Neural crest cell (in vitro differentiated cells): ENCODE results near the gene RAB6C. TPM values are rescaled to one million over a fixed set of nuclear protein-coding genes. Genes with fewer than 3 reads are reported as not detected.
"Not testable (repeated sequence)": the region's sequence is repeated elsewhere in the genome, so short reads cannot be mapped to it uniquely, and the experiment has no call there.

Experiments used
- DNase-seq: peaks from one replicate; pipeline ENCODE4 v3.0.0; 2021; ENCODE audit warnings: low read depth, mixed read lengths, low spot score
- H3K27ac Mint-ChIP-seq: one replicate; pipeline ENCODE4 v1.8.0; 2021; ENCODE audit warnings: mild to moderate bottlenecking, mixed read lengths; ENCODE audit not compliant: unreplicated experiment
- H3K27me3 Mint-ChIP-seq: 2 replicates; pipeline ENCODE4 v1.8.0; 2021; ENCODE audit warnings: low read depth, mild to moderate bottlenecking, mixed read lengths
- H3K36me3 Mint-ChIP-seq: 2 replicates; pipeline ENCODE4 v1.8.0; 2021; ENCODE audit warnings: low read depth, mild to moderate bottlenecking, mixed read lengths
- H3K4me1 Mint-ChIP-seq: 2 replicates; pipeline ENCODE4 v1.8.0; 2021; ENCODE audit warnings: mixed read lengths
- H3K4me3 Mint-ChIP-seq: one replicate; pipeline ENCODE4 v1.8.0; 2021; ENCODE audit warnings: mild to moderate bottlenecking, mixed read lengths
- H3K9me3 Mint-ChIP-seq: 2 replicates; pipeline ENCODE4 v1.8.0; 2021; ENCODE audit warnings: mixed read lengths
- long read RNA-seq: library from polyadenylated mRNA; unstranded; transcript quantifications from one replicate; pipeline ENCODE4 v2.0.0, GENCODE V29; 2020
- total RNA-seq: library from RNA; stranded (reverse); gene quantifications from 2 replicates; pipeline ENCODE4 v1.2.1, GENCODE V29; 2021
- TF ChIP-seq, protein P1 (sequence below): fragments of 200-600 bp; sonication (generic); conservative IDR thresholded peaks from 2 replicates; pipeline ENCODE4 v1.5.0; 2021; ENCODE audit warnings: antibody characterized with exemption, mild to moderate bottlenecking

RAB6C gene
- total RNA-seq: 0.16 TPM in 1 of 2 replicates, not detected in the other
- long read RNA-seq: 0 reads

- peak; percentile 43 for DNase-seq
- peaks cover 91% of the 10 kb centered on the region for H3K27me3 Mint-ChIP-seq
- H3K36me3 Mint-ChIP-seq, H3K4me1 Mint-ChIP-seq, H3K27ac Mint-ChIP-seq, H3K9me3 Mint-ChIP-seq: not testable (repeated sequence)
- peak within 1 kb of the TSS; percentile 82 for H3K4me3 Mint-ChIP-seq
Measured at GRCh38 chr2:129979629-129980155, at the start of gene RAB6C. TSS of gene RAB6C (plus strand) at chr2:129979666. CDS start at chr2:129980116, 450 bp downstream.

DNA sequence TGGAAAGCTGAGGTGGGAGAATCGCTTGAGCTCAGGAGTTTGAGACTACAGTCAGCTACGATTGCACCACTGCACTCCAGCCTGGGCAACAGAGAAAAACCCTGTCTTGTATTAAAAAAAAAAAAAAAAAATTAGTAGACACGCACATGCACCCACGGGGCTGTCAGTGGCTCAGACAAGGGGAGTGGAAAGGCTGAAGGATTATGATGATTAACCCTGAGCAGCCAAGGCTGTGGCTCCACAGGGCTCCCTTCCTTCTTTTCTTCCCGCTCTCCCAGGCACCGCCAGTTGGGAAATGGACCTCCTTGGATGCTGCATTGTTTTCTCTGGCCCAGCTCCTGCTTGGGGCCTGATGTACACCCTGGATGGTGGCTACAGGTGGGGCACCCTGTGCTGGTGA, 49.0 kb upstream of the RAB6C start:
- Mint-ChIP-seq H3K36me3 (no peaks in the 10 kb centered on the region), H3K27ac (no peak overlapping the region), H3K27me3 (peaks cover 30% of the 10 kb centered on the region), H3K9me3 (no peaks in the 10 kb centered on the region), H3K4me3 (no peak overlapping the region), H3K4me1 (peaks cover 31% of the 10 kb centered on the region)
- TF ChIP-seq, protein P1, sequence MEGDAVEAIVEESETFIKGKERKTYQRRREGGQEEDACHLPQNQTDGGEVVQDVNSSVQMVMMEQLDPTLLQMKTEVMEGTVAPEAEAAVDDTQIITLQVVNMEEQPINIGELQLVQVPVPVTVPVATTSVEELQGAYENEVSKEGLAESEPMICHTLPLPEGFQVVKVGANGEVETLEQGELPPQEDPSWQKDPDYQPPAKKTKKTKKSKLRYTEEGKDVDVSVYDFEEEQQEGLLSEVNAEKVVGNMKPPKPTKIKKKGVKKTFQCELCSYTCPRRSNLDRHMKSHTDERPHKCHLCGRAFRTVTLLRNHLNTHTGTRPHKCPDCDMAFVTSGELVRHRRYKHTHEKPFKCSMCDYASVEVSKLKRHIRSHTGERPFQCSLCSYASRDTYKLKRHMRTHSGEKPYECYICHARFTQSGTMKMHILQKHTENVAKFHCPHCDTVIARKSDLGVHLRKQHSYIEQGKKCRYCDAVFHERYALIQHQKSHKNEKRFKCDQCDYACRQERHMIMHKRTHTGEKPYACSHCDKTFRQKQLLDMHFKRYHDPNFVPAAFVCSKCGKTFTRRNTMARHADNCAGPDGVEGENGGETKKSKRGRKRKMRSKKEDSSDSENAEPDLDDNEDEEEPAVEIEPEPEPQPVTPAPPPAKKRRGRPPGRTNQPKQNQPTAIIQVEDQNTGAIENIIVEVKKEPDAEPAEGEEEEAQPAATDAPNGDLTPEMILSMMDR: no peak
- DNase-seq: no peak

- not testable (repeated sequence) for H3K9me3 Mint-ChIP-seq, H3K27ac Mint-ChIP-seq, H3K36me3 Mint-ChIP-seq, DNase-seq
- H3K27me3 Mint-ChIP-seq: peaks cover 31% of the 10 kb centered on the region
- H3K4me3 Mint-ChIP-seq: peak overlapping the region; percentile 0
- peaks cover 31% of the 10 kb centered on the region for H3K4me1 Mint-ChIP-seq
Measured at GRCh38 chr2:129933387-129933786, 46.1 kb upstream of the RAB6C start.

DNA sequence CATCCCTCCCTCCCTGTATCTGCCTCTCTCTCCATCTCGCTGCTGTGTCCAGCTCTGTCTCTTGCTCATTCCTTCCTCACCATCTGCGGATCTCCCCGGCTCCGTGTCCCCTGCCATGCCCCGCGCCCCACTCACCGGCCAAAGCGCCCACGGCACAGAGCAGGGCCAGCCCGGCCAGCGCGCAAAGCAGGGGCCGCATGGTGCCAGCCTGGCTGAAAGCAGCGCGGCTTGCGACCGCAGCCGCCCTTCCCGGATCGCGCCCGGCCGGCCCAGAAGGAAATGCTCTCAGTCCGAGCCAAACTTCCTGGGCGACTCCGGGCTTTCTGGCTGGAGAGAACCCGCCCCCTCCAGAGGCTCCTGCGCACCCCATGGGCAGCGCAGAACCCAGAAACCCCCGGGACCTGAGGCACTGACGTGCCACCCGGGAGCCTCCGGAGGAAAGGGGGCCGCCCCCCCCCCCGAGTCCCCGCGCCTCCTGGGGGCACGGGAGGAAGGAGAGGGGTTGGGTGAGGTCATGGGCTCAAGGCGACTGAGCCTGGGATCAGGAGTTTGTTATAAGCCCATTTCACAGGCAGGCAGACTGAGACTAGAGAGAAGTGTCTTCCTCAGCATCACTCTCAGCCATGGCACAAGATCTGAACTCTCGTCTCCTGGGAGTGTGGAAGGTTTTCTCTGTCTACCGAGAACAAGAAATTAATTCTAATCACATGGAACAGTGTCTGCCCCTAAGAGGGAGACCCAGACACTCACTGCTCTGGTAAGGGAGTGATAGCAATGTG, 45.2 kb upstream of the RAB6C start:
- Mint-ChIP-seq H3K27ac (no peak overlapping the region), H3K27me3 (peaks cover 31% of the 10 kb centered on the region), H3K4me3 (peak overlapping the region; percentile 0), H3K9me3 (no peaks in the 10 kb centered on the region), H3K36me3 (no peaks in the 10 kb centered on the region), H3K4me1 (peaks cover 34% of the 10 kb centered on the region)
- no peak for DNase-seq
- TF ChIP-seq, protein P1: no peak

- DNase-seq: no peak
- Mint-ChIP-seq H3K27ac (no peak overlapping the region), H3K4me1 (peaks cover 33% of the 10 kb centered on the region), H3K9me3 (no peaks in the 10 kb centered on the region), H3K4me3 (no peak overlapping the region), H3K36me3 (no peaks in the 10 kb centered on the region), H3K27me3 (peaks cover 31% of the 10 kb centered on the region)
- TF ChIP-seq, protein P1: no peak
Measured at GRCh38 chr2:129935118-129935517, 44.3 kb upstream of the RAB6C start.

GRCh38 chr2:129936334-129936934, 43.0 kb upstream of the RAB6C start:
- Mint-ChIP-seq H3K36me3 (no peaks in the 10 kb centered on the region), H3K27me3 (peaks cover 31% of the 10 kb centered on the region), H3K27ac (no peak overlapping the region), H3K4me3 (no peak overlapping the region), H3K9me3 (no peaks in the 10 kb centered on the region), H3K4me1 (peaks cover 32% of the 10 kb centered on the region)
- TF ChIP-seq, protein P1: peak; percentile 73
- DNase-seq: peak; percentile 59

- H3K4me3 Mint-ChIP-seq: peak overlapping the region; percentile 11
- peaks cover 17% of the 10 kb centered on the region for H3K27me3 Mint-ChIP-seq
- peak overlapping the region; percentile 15 for H3K27ac Mint-ChIP-seq
- H3K9me3 Mint-ChIP-seq, H3K36me3 Mint-ChIP-seq, DNase-seq: not testable (repeated sequence)
- peaks cover 22% of the 10 kb centered on the region for H3K4me1 Mint-ChIP-seq
Measured at GRCh38 chr2:129938850-129939471, 40.5 kb upstream of the RAB6C start.

DNA sequence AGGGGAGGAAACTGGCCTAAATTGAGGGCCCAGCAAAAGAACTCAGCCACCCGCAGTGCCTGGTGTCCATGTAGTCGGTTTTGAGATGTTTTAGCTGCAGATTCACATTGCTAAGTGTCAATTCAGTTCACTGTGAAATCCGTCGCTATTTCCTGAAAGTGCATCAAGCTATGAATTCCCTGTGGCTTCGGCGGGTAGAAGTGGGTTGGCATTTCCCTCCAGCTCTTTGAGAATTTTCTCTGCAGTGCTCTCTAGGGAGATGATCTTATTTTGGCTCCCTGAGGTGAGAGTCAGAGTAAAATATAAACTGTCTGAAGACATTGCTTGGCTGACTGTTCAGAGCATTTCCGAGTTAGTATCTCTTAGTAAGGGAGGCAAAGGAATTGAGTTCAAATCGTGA, 36.0 kb upstream of the RAB6C start:
- not testable (repeated sequence) for H3K27ac Mint-ChIP-seq

More for the DNA sequence above, 36.0 kb upstream of the RAB6C start:
- not testable (repeated sequence) for DNase-seq, H3K36me3 Mint-ChIP-seq, H3K27me3 Mint-ChIP-seq, H3K4me3 Mint-ChIP-seq, H3K9me3 Mint-ChIP-seq
- H3K4me1 Mint-ChIP-seq: peaks cover 13% of the 10 kb centered on the region
